IMR-90 (cell line): Measurements from ENCODE around the gene MRTFB.

ENCODE experiments used
- BHLHE40 ChIP-seq: fragments of 150-350 bp; IDR thresholded peaks from 2 replicates; pipeline ENCODE4 v1.6.1; 2016; ENCODE audit warnings: mild to moderate bottlenecking, low read depth, low read length
- CEBPB ChIP-seq: IDR thresholded peaks from 2 replicates; pipeline ENCODE4 v1.6.1; 2012; ENCODE audit warnings: low read depth, low read length, improper control_type of control experiment
- CHD1 ChIP-seq: IDR thresholded peaks from 2 replicates; pipeline ENCODE4 v1.6.1; 2012; ENCODE audit warnings: low read depth, low read length, improper control_type of control experiment
- CTCF ChIP-seq: conservative IDR thresholded peaks from 2 replicates; pipeline ENCODE4 v1.5.1; 2012; ENCODE audit warnings: mild to moderate bottlenecking, low read depth, low read length, improper control_type of control experiment
- FOS ChIP-seq: fragments of 150-350 bp; IDR thresholded peaks from 2 replicates; pipeline ENCODE4 v1.6.1; 2016; ENCODE audit warnings: low read depth, low read length
- MAFK ChIP-seq: IDR thresholded peaks from 2 replicates; pipeline ENCODE4 v1.6.1; 2012; ENCODE audit warnings: low read depth, low read length, improper control_type of control experiment
- POLR2A ChIP-seq: IDR thresholded peaks from 2 replicates; pipeline ENCODE4 v1.6.1; 2012; ENCODE audit warnings: mild to moderate bottlenecking, low read depth, low read length
- RAD21 ChIP-seq: IDR thresholded peaks from 2 replicates; pipeline ENCODE4 v1.6.1; 2012; ENCODE audit warnings: low read length, improper control_type of control experiment
- RCOR1 ChIP-seq: IDR thresholded peaks from 2 replicates; pipeline ENCODE4 v1.6.1; 2012; ENCODE audit warnings: mild to moderate bottlenecking, low read length, improper control_type of control experiment; ENCODE audit not compliant: insufficient replicate concordance
- RFX5 ChIP-seq: IDR thresholded peaks from 2 replicates; pipeline ENCODE4 v1.8.0; 2012; ENCODE audit warnings: low read depth, mild to moderate bottlenecking, low read length, moderate library complexity
- USF2 ChIP-seq: fragments of 150-350 bp; IDR thresholded peaks from 2 replicates; pipeline ENCODE4 v1.6.1; 2017; ENCODE audit warnings: mild to moderate bottlenecking, antibody characterized with exemption, low read length, low read depth
- TF ChIP-seq, protein P1 (sequence below): fragments of 150-350 bp; IDR thresholded peaks from 2 replicates; pipeline ENCODE4 v1.6.1; 2016; ENCODE audit warnings: low read depth, mild to moderate bottlenecking, low read length, moderate library complexity, borderline replicate concordance

GRCh38 chr16:14241631-14242030 is 170.5 kb downstream of the MRTFB start:
- TF ChIP-seq, protein P1, sequence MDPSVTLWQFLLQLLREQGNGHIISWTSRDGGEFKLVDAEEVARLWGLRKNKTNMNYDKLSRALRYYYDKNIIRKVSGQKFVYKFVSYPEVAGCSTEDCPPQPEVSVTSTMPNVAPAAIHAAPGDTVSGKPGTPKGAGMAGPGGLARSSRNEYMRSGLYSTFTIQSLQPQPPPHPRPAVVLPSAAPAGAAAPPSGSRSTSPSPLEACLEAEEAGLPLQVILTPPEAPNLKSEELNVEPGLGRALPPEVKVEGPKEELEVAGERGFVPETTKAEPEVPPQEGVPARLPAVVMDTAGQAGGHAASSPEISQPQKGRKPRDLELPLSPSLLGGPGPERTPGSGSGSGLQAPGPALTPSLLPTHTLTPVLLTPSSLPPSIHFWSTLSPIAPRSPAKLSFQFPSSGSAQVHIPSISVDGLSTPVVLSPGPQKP: no peak
- TF ChIP-seq CTCF (no peak), RAD21 (no peak), POLR2A (no peak), USF2 (no peak), FOS (no peak), RFX5 (no peak), CHD1 (no peak), MAFK (no peak), RCOR1 (no peak), BHLHE40 (no peak), CEBPB (no peak)
